Tibial nerve (tissue), 4 donors: ENCODE data around the gene PRR16. TPM values are rescaled to one million over a fixed set of nuclear protein-coding genes. Genes with fewer than 3 reads are reported as not detected.

Experiments used
- DNase-seq, 2 donors: peaks; one replicate each; pipeline ENCODE4 v3.0.0-alpha.2; 2019; ENCODE audit warnings: low spot score in 2 of 2
- H3K27ac ChIP-seq, 4 donors: fragments of 200-600 bp; sonication (generic) in 3 of 4; one replicate each; pipeline ENCODE4 v1.5.1; 2017 to 2019; ENCODE audit warnings: mild to moderate bottlenecking in 1 of 4
- H3K27me3 ChIP-seq, 2 donors: fragments of 200-600 bp; sonication (generic) in 1 of 2; one replicate each; pipeline versions ENCODE4 v1.5.1 to v1.6.0; 2017 to 2019
- H3K36me3 ChIP-seq, 3 donors: fragments of 200-600 bp; sonication (generic); one replicate each; pipeline ENCODE4 v1.5.1; 2018 to 2019
- H3K4me1 ChIP-seq, 4 donors: fragments of 200-600 bp; sonication (generic) in 3 of 4; one replicate each; pipeline ENCODE4 v1.5.1; 2017 to 2019
- H3K4me3 ChIP-seq, 4 donors: fragments of 200-600 bp; sonication (generic) in 3 of 4; one replicate each; pipeline ENCODE4 v1.5.1; 2017 to 2019; ENCODE audit warnings: mild to moderate bottlenecking in 1 of 4, moderate library complexity in 1 of 4
- H3K9me3 ChIP-seq, 4 donors: fragments of 200-600 bp; sonication (generic) in 3 of 4; one replicate each; pipeline ENCODE4 v1.5.1; 2017 to 2019
- CTCF ChIP-seq, 5 experiments: fragments of 200-600 bp in 3 of 5; fragments of 450-650 bp in 2 of 5; sonication (generic) in 3 of 5; IDR thresholded peaks; one replicate each; pipeline ENCODE4 v1.5.1; 2016 to 2019; ENCODE audit warnings: antibody characterized with exemption in 5 of 5, mild to moderate bottlenecking in 3 of 5, moderate library complexity in 2 of 5
- EP300 ChIP-seq, 2 donors: sonication (generic); formaldehyde crosslinking; IDR thresholded peaks; one replicate each; pipeline ENCODE4 v1.6.1; 2017; ENCODE audit warnings: antibody characterized with exemption in 2 of 2, mild to moderate bottlenecking in 1 of 2
- POLR2A ChIP-seq, 2 donors: fragments of 450-650 bp; IDR thresholded peaks; one replicate each; pipeline ENCODE4 v1.6.1; 2017; ENCODE audit warnings: antibody characterized with exemption in 2 of 2, mild to moderate bottlenecking in 2 of 2, moderate library complexity in 2 of 2
- WGBS, 2 donors: methylation state at CpG; one replicate each; pipeline ENCODE4 v1.1.5; 2018; 5-methylcytosine and 5-hydroxymethylcytosine counted together
- total RNA-seq, 4 donors: library from RNA; depleted of rRNA; stranded (reverse); fragments of >200 nt; gene quantifications; one replicate each; pipeline ENCODE4 v1.1.0, GENCODE V29; 2016

Gene PRR16
- total RNA-seq, 4 donors from 2014 or later = 2.1 to 5.1 (median 2.5) TPM; not detected in 1

GRCh38 chr5:120535900-120536299 is 71.8 kb downstream of the PRR16 start:
- Histone ChIP-seq H3K27me3 (no peaks in the 10 kb centered on the region), H3K9me3 (no peaks in the 10 kb centered on the region), H3K27ac (no peak overlapping the region), H3K4me3 (no peak overlapping the region), H3K4me1 (no peaks in the 10 kb centered on the region), H3K36me3 (no peaks in the 10 kb centered on the region)
- WGBS, 2 donors = 82 to 87% methylated on average over 1 of the region's 1 CpG
- no peak for TF ChIP-seq CTCF (IDR thresholded peaks at IDR 0.05)
- TF ChIP-seq EP300 (IDR thresholded peaks at IDR 0.05) = no peak
- TF ChIP-seq POLR2A (IDR thresholded peaks at IDR 0.05) = no peak
- no peak for DNase-seq

- WGBS, 2 donors = 83 to 84% methylated on average over 2 of the region's 2 CpGs
- H3K4me3 ChIP-seq = no peak overlapping the region
- H3K36me3 ChIP-seq = no peaks in the 10 kb centered on the region
- TF ChIP-seq CTCF (IDR thresholded peaks at IDR 0.05) (no peak), POLR2A (IDR thresholded peaks at IDR 0.05) (no peak), EP300 (IDR thresholded peaks at IDR 0.05) (no peak)
- H3K27me3 ChIP-seq = no peaks in the 10 kb centered on the region
- no peaks in the 10 kb centered on the region for H3K4me1 ChIP-seq
- no peaks in the 10 kb centered on the region for H3K9me3 ChIP-seq
- DNase-seq = no peak
- no peak overlapping the region for H3K27ac ChIP-seq
Measured at GRCh38 chr5:120538149-120538548, 74.0 kb downstream of the PRR16 start.

- no peaks in the 10 kb centered on the region for H3K4me1 ChIP-seq
- H3K4me3 ChIP-seq = no peak overlapping the region
- WGBS, 2 donors = 55 to 61% methylated on average over 2 of the region's 2 CpGs
- no peaks in the 10 kb centered on the region for H3K9me3 ChIP-seq
- no peak overlapping the region for H3K27ac ChIP-seq
- DNase-seq = no peak
- no peaks in the 10 kb centered on the region for H3K36me3 ChIP-seq
- no peaks in the 10 kb centered on the region for H3K27me3 ChIP-seq
- TF ChIP-seq POLR2A (IDR thresholded peaks at IDR 0.05) (no peak), CTCF (IDR thresholded peaks at IDR 0.05) (no peak)
Measured at GRCh38 chr5:120538644-120539043, 74.5 kb downstream of the PRR16 start.

GRCh38 chr5:120539471-120539870 is 75.4 kb downstream of the PRR16 start:
- Histone ChIP-seq H3K27me3 (no peaks in the 10 kb centered on the region), H3K27ac (no peak overlapping the region), H3K4me3 (no peak overlapping the region), H3K4me1 (no peaks in the 10 kb centered on the region), H3K36me3 (no peaks in the 10 kb centered on the region), H3K9me3 (no peaks in the 10 kb centered on the region)
- 95 to 100% methylated on average over 1 of the region's 1 CpG for WGBS, 2 donors
- DNase-seq = no peak
- TF ChIP-seq POLR2A (IDR thresholded peaks at IDR 0.05) (no peak), EP300 (IDR thresholded peaks at IDR 0.05) (no peak), CTCF (IDR thresholded peaks at IDR 0.05) (no peak)

GRCh38 chr5:120540097-120540496 is 76.0 kb downstream of the PRR16 start:
- Histone ChIP-seq H3K9me3 (no peaks in the 10 kb centered on the region), H3K36me3 (no peaks in the 10 kb centered on the region), H3K27ac (no peak overlapping the region), H3K4me3 (no peak overlapping the region), H3K27me3 (no peaks in the 10 kb centered on the region), H3K4me1 (no peaks in the 10 kb centered on the region)
- no peak for DNase-seq
- 76 to 81% methylated on average over 2 of the region's 2 CpGs for WGBS, 2 donors
- TF ChIP-seq EP300 (IDR thresholded peaks at IDR 0.05) (no peak), POLR2A (IDR thresholded peaks at IDR 0.05) (no peak), CTCF (IDR thresholded peaks at IDR 0.05) (no peak)
